GM19025 (cell line): ENCODE results near the gene FIG4.
"Not testable (repeated sequence)": the region's sequence is repeated elsewhere in the genome, so short reads cannot be mapped to it uniquely, and the experiment has no call there.

Source experiments
- ATAC-seq: cut with Tn5 transposase; IDR thresholded peaks from one replicate; pipeline ENCODE4 v1.9.1; 2021; ENCODE audit warnings: mild to moderate bottlenecking, low read depth, moderate library complexity; ENCODE audit not compliant: unreplicated experiment

Gene FIG4

DNA sequence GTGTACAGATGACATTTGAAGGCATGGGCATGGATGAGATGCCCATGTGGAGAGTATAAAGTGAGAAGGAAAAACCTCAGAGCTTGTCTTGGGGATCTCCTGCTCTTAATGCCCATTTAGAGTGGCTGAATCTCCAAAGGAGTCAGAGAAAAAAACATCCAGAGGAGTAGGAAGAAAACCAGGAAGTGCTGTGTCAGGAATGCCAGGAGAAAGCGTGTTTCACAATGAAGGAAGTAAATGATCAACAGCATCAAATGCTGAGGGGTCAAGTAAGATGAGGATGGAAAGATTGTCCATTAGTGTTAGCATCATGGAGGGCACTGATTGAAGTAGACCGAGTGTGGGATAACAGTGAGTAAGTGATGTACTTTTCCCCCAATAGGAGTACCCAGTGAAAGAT is 56.1 kb downstream of the FIG4 start:
- no peak for ATAC-seq

- ATAC-seq: no peak
These were observed 68.2 kb downstream of the FIG4 start for GRCh38 chr6:109759098-109759955.

DNA sequence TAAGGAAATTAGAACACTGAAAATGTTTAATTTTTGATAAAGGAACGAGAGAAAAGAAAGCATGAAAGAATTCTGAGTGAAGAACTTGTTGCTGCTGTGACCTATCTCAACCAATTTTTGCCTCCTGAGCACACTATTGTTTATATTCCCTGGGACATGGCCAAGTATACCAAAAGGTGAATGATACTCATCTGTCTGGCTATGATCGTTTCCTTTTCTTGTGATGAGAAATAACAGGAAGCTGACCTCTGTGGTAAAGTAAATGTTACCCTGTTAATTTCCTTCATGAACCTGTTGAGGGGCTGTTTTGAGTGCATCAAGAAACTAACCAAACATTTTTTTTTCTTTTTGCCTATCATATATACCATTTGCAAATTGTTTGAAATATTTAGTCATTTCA is 69.1 kb downstream of the FIG4 start:
- no peak for ATAC-seq

DNA sequence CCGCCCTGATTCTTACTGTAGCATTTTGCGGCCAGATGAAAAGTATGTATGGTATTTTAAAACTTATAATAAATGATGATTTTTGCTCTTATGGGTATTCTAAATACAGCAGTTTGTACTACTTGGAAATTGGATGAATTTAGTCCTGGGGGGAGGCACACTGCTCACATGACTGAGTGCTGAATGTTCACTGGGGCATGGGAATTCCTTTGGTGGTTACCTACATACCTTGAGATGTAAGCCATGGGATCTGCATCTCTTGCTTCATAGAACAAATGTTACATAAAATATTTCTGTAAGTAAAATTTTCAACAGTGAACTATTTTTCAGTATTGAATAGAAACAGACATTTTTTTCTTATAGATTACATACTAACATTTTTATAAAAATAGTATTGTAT is 71.1 kb downstream of the FIG4 start:
- ATAC-seq: no peak

GRCh38 chr6:109762769-109763441 is 71.8 kb downstream of the FIG4 start:
- ATAC-seq: no peak

- no peak for ATAC-seq
These were observed 75.1 kb downstream of the FIG4 start for GRCh38 chr6:109766167-109766566.

DNA sequence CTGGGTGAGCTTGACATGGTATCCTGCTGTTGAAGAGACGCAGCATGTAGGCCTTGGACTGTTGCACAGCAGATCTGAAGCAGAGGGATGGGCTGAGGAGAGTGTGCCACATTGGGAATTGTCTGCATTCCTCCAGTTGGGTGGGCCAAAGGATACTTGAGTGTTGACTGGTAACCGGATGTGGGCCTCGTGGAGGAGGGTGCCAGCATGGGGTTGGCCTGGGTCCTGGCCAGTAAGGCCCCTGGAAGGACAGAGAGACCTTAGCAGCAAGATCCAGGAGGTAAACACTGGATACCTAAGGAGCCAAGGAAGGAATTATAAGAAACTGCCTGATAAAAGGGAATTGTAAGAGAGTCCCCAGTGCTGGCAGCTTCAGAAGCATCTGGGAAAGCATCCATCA is 76.9 kb downstream of the FIG4 start:
- ATAC-seq: no peak

GRCh38 chr6:109768485-109768884 is 77.4 kb downstream of the FIG4 start:
- no peak for ATAC-seq

GRCh38 chr6:109769213-109769612 is 78.1 kb downstream of the FIG4 start:
- no peak for ATAC-seq

DNA sequence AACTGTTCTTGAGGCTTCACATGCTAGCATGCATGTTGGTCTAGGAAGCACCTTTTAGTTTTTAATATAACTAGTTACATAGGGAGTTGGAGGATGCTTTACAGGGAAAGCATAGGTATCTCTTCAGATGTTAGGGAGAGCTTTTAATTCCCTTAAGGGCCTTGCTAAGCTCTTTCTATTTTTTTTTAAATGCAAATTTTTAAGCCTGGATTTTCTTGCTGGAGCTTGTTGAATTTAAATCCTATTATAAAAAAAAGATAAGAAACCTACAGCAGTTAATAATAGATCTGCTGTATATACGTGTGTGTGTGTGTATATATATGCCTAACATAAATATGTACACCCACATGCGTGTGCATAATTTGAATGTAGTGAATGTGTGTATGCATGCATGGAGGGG is 79.0 kb downstream of the FIG4 start:
- ATAC-seq: no peak

- no peak for ATAC-seq
These were observed 79.7 kb downstream of the FIG4 start for GRCh38 chr6:109770779-109771178.

- not testable (repeated sequence) for ATAC-seq
These were observed 81.1 kb downstream of the FIG4 start for GRCh38 chr6:109771939-109772755.

- no peak for ATAC-seq
These were observed 81.9 kb downstream of the FIG4 start for GRCh38 chr6:109772883-109773431.

DNA sequence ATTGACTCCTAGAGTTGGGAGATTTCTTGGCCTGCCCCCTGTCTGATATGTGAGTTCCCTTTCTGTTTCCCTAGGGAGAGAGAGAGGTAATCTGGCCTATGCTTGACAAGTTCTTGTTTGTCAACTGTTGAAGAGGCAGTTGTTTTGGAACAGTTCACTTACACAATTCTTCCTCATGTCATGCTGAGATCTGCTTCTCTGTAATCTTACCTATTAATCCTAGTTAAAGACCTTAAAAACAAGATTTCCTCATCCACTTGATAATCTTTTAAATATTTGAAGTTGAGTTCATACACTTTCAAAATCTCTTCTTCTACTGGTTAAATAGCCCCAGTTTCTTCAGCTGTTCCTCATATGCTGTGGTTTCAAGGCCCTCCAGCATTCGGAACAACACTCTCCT is 89.9 kb downstream of the FIG4 start:
- no peak for ATAC-seq

DNA sequence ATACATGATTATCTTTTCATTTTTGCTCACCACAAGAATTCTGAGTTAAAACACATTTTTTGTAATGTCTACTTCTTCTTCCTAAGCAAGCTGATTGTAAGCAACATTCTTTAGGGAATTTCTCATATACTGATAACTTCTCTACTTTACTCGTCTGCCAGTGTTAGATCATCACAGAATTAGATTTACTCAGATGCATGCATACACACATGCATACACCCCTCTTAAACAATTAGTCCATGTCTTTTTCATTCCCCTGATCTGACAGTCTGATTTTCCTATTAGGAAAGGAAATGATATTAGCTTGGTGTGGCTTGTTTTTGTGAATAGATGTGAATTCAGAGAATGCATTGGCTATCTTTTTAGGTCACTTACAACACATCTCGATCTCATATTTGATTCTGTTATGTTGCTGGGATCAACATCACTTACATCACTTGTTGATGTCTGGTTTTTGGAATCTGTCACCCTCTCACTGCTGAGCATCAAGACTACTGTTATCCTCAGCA is 91.4 kb downstream of the FIG4 start:
- ATAC-seq: no peak

- no peak for ATAC-seq
These were observed 92.3 kb downstream of the FIG4 start for GRCh38 chr6:109783250-109783986.

DNA sequence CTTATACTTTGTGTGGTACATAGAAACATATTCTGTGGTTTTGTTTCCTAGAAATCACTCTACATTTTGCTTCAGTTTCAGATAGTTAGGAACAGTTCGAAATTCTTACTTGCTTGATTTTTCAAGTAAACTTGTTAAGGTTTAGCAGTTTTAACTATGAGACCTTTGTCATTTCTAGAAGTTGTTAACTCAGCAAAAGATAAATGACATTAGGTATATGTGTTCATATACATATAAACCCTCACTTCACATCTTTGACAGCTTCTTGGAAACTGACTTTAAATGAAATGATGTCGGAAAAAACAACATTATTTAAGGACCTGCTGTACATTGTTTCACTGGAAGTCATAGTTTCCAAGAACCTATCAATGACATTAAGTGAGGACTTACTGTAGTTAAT is 96.2 kb downstream of the FIG4 start:
- no peak for ATAC-seq

DNA sequence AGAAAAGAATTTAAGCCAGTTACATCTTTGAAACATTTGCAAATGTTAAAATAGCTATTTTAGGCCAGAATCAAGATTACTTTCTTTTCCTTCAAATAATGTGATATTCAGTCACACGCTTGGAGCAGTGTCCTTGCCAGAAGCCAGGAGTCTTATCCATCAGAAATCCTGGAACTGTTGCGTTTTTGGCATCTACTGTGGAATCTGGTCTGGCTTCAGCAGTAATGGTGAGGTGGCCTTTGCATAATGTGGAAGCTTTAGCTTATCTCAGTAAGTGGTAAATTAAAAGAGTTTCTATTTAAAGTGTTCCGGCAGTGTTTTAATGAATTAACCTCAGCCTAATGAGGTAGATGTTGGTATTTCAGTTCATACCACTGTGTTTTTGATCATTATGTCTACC is 97.6 kb downstream of the FIG4 start:
- ATAC-seq: no peak

DNA sequence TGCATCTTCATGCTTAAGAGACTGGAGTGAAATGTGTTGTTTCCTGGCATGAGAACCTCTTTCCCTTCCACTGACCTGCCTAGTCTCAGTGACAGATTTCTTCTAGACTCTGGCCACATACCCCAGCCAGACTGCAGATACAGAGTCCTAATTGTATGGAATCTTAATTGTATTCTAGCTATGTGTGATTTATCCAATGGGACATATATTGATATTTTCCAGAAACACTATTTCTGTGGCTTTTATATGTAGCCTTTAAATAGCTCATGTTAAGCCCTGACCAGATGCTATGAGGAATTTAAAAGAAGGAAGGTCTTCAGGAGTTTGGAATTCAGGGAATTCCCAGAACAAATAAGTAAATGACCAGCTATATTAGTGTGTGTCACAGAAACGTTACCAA is 99.0 kb downstream of the FIG4 start:
- no peak for ATAC-seq

- no peak for ATAC-seq
These were observed 100.2 kb downstream of the FIG4 start for GRCh38 chr6:109791301-109791700.
